Naive thymus-derived CD4-positive, alpha-beta T cell (primary cell): Measurements from ENCODE around the gene THAP7. TPM values are rescaled to one million over a fixed set of nuclear protein-coding genes. Genes with fewer than 3 reads are reported as not detected.
A peak's percentile ranks its signal among the peaks of the same experiment; 100 is the strongest.
"Not testable (repeated sequence)": the region's sequence is repeated elsewhere in the genome, so short reads cannot be mapped to it uniquely, and the experiment has no call there.

Source experiments
- ATAC-seq: fragments of 150-1000 bp; cut with Tn5 transposase; 2 replicates; pipeline ENCODE4 v1.10.0; 2021; ENCODE audit warnings: mild to moderate bottlenecking, moderate library complexity
- CTCF ChIA-PET: fragments of 350-600 bp; sonication (Branson Sonifier 250); formaldehyde crosslinking; loops from one replicate; lab custom pipeline; 2021; ENCODE audit warnings: antibody characterized with exemption; lab: Charles Lee
- POLR2A ChIA-PET: fragments of 350-600 bp; sonication (Branson Sonifier 250); formaldehyde crosslinking; loops from one replicate; lab custom pipeline; 2021; ENCODE audit warnings: antibody characterized with exemption, inconsistent platforms; lab: Charles Lee
- DNase-seq, 9 donors: peaks; one replicate each; pipeline versions ENCODE4 v3.0.0 to v3.0.0-alpha.2; 2020 to 2022; ENCODE audit warnings: mixed read lengths in 1 of 9
- H3K27ac ChIP-seq: one replicate; pipeline ENCODE4 v1.7.0; 2013; ENCODE audit warnings: mild to moderate bottlenecking, low read depth, low read length, moderate library complexity
- H3K27me3 ChIP-seq, 2 donors: one replicate each; pipeline ENCODE4 v1.7.0; 2013; ENCODE audit warnings: low read length in 2 of 2, mild to moderate bottlenecking in 2 of 2, moderate library complexity in 2 of 2; ENCODE audit not compliant: control insufficient read depth in 2 of 2, insufficient read depth in 2 of 2
- H3K36me3 ChIP-seq, 3 experiments: 1 replicate in 2 of 3; 2 replicates in 1 of 3; pipeline ENCODE4 v1.7.0; 2013; ENCODE audit warnings: low read length in 3 of 3, mild to moderate bottlenecking in 3 of 3, moderate library complexity in 1 of 3; ENCODE audit not compliant: insufficient read depth in 3 of 3, control insufficient read depth in 2 of 3
- H3K4me1 ChIP-seq, 2 donors: one replicate each; pipeline ENCODE4 v1.7.0; 2013; ENCODE audit warnings: low read length in 2 of 2, mild to moderate bottlenecking in 2 of 2, moderate library complexity in 1 of 2; ENCODE audit not compliant: control insufficient read depth in 2 of 2, insufficient read depth in 2 of 2
- H3K4me3 ChIP-seq: 2 replicates; pipeline ENCODE4 v1.7.0; 2013; ENCODE audit warnings: mild to moderate bottlenecking, low read length
- H3K9me3 ChIP-seq, 3 experiments: 1 replicate in 2 of 3; 2 replicates in 1 of 3; pipeline ENCODE4 v1.7.0; 2013; ENCODE audit warnings: low read length in 3 of 3; ENCODE audit not compliant: control insufficient read depth in 2 of 3
- H3K27ac Mint-ChIP-seq, 9 donors: one replicate each; pipeline ENCODE4 v1.8.0; 2020 to 2022; ENCODE audit warnings: mixed read lengths in 9 of 9, mild to moderate bottlenecking in 8 of 9, moderate library complexity in 5 of 9, inconsistent platforms in 2 of 9
- H3K27me3 Mint-ChIP-seq, 5 donors: one replicate each; pipeline ENCODE4 v1.8.0; 2021 to 2022; ENCODE audit warnings: mixed read lengths in 5 of 5, mild to moderate bottlenecking in 1 of 5
- H3K36me3 Mint-ChIP-seq, 5 donors: one replicate each; pipeline ENCODE4 v1.8.0; 2020 to 2022; ENCODE audit warnings: mixed read lengths in 5 of 5, mild to moderate bottlenecking in 3 of 5, inconsistent platforms in 1 of 5
- H3K4me1 Mint-ChIP-seq, 7 donors: one replicate each; pipeline ENCODE4 v1.8.0; 2020 to 2022; ENCODE audit warnings: mixed read lengths in 7 of 7, mild to moderate bottlenecking in 3 of 7, inconsistent platforms in 1 of 7
- H3K4me3 Mint-ChIP-seq, 10 donors: one replicate each; pipeline ENCODE4 v1.8.0; 2020 to 2022; ENCODE audit warnings: mild to moderate bottlenecking in 10 of 10, mixed read lengths in 10 of 10, moderate library complexity in 6 of 10, inconsistent platforms in 2 of 10
- H3K9me3 Mint-ChIP-seq, 11 donors: one replicate each; pipeline ENCODE4 v1.8.0; 2020 to 2022; ENCODE audit warnings: mixed read lengths in 11 of 11, mild to moderate bottlenecking in 4 of 11, inconsistent platforms in 1 of 11, moderate library complexity in 1 of 11
- intact Hi-C, 2 donors: fragments of 100-400 bp; cut with micrococcal nuclease; formaldehyde crosslinking; loops; one replicate each; pipeline ENCODE4 v1.15.1; 2023
- polyA plus RNA-seq, 2 donors: library from polyadenylated mRNA; unstranded; fragments of 300-500 nt; fragmentation: Illumina TruSeq; gene quantifications; one replicate each; pipeline ENCODE4 v1.2.3, GENCODE V29; 2021
- total RNA-seq, 6 experiments: library from RNA in 5 of 6; stranded (reverse) in 5 of 6; gene quantifications; 1 replicate in 5 of 6; 2 replicates in 1 of 6; pipeline ENCODE4 v1.2.3 and lab custom pipeline; 2021 to 2026

Gene THAP7
- total and polyA plus RNA-seq, 7 experiments from 2014 or later, result 25.8 to 73.3 (median 64.7) TPM

DNA sequence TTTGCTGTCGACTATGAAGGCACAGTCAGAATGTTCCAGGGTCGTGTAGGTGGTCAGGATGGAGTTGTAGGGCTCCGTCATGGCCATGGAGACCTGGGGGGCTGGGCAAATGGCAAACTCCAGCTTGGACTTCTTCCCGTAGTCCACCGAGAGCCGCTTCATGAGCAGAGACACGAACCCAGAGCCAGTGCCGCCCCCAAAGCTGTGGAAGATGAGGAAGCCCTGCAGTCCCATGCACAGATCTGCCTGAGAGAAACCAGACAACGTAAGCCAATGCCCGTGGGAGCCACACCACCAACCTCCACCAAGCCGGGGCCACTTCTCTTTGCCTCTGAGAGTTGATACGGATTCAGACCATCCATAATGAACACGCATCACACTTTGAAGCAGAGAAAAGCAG is 7.3 kb upstream of the THAP7 start:
- H3K27ac Mint-ChIP-seq, H3K36me3 ChIP-seq, H3K27ac ChIP-seq, H3K9me3 Mint-ChIP-seq, H3K4me3 Mint-ChIP-seq, DNase-seq, CTCF ChIA-PET, H3K9me3 ChIP-seq, ATAC-seq, H3K36me3 Mint-ChIP-seq, POLR2A ChIA-PET, H3K27me3 ChIP-seq, H3K4me1 ChIP-seq, H3K4me3 ChIP-seq: not testable (repeated sequence)
- intact Hi-C loops, result loop anchor here in 1 of 2 donors (10.0 kb wide), 1 partner anchor 1574 kb away; the partner anchor contains the start of genes HIRA and MRPL40
- Mint-ChIP-seq H3K4me1 (peaks cover 3 to 13% (median 9%) of the 10 kb centered on the region in 7 donors), H3K27me3 (peaks cover 0 to 11% (median 0%) of the 10 kb centered on the region in 5 donors)

DNA sequence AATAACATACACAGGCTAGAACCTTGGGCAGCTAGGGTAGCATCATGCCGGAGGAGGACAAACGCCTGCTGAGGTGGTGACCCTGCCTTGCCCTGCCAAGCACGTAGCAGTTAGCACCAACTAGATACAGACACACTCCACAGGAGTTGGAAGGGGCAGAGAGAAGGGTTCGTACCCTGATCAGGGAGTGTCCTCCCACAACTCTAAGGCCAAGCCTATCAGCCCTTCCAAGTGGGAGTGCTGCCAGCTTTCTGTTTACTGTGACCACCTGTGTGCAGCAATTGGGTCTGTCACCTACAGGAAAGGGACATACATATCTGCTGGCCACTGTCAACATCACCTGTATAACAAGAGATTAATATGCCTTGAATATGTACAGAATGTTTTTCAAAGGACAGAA is 1.9 kb upstream of the THAP7 start:
- Histone ChIP-seq H3K9me3 (no peaks in the 10 kb centered on the region), H3K36me3 (peaks cover 0 to 18% (median 3%) of the 10 kb centered on the region in 3 experiments), H3K27me3 (no peaks in the 10 kb centered on the region), H3K27ac (peak overlapping the region; percentile 94), H3K4me1 (peaks cover 24 to 26% of the 10 kb centered on the region in 2 donors), H3K4me3 (no peak overlapping the region)
- peak overlapping the region in 6 of 9 donors; percentile 98 to 100 (median 99) for H3K27ac Mint-ChIP-seq
- peaks cover 0 to 5% (median 0%) of the 10 kb centered on the region in 5 donors for H3K27me3 Mint-ChIP-seq
- peak overlapping the region in 6 of 10 donors; percentile 13 to 98 (median 95) for H3K4me3 Mint-ChIP-seq
- DNase-seq, result no peak
- CTCF ChIA-PET, result interaction anchor here (1.1 kb wide), 1 partner anchor 210 kb away, joined by 5 read pairs; no protein-coding TSS in a partner anchor
- intact Hi-C loops, result loop anchor here (2.0 to 10.0 kb wide), 6 partner anchors 41 to 1881 kb away; partner anchors contain the start of genes DGCR2 (in 1 of the 2), HIRA (in 1 of the 2), MRPL40 (in 1 of the 2) and PI4KA (in 1 of the 2)
- POLR2A ChIA-PET, result interaction anchor here (1.3 to 4.6 kb wide), 3 partner anchors 13 to 32 kb away, joined by 4 to 59 read pairs (median 21); partner anchors contain the start of gene LZTR1
- no peak for ATAC-seq
- peaks cover 0 to 4% (median 0%) of the 10 kb centered on the region in 11 donors for H3K9me3 Mint-ChIP-seq
- H3K4me1 Mint-ChIP-seq, result peaks cover 13 to 35% (median 18%) of the 10 kb centered on the region in 7 donors
- H3K36me3 Mint-ChIP-seq, result peaks cover 0 to 4% (median 4%) of the 10 kb centered on the region in 5 donors

DNA sequence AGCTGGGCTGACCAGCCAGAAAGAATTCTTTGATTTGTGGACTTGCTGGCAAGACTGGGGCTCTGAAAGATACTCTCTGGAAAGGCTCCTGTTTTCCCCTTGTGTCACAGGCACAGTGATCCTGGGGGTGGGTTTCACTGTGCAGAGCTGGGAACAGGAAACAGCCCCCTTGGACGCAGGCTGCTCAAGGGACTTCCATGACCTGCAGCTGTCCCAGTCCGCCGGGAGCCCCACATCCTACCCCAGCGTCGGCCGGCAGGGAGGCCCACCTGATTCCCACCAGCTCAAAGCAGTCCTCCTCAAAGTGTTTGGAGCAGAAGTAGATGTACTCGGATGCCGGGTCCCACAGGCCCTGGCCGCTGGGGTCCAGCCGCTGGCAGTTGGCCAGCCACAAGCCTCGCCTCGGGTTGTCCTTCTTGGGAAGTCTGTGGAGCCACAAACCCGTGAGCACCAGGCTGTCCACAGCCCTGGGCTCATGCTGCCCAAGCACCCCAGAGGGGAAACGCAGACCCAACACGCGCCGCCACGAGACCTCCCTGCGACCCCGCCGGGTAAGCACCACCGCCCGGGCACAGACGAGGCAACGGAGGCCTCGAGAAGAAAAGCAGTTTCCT is 824 bp downstream of the THAP7 start:
- ChIA-PET POLR2A (interaction anchor here (0.9 to 4.6 kb wide), 4 partner anchors 10 to 628 kb away, joined by 3 to 59 read pairs (median 12); partner anchors contain the start of genes LZTR1 and YDJC), CTCF (no interaction called here)
- Mint-ChIP-seq H3K4me1 (peaks cover 14 to 36% (median 20%) of the 10 kb centered on the region in 7 donors), H3K9me3 (peaks cover 0 to 4% (median 0%) of the 10 kb centered on the region in 11 donors), H3K36me3 (peaks cover 0 to 4% (median 4%) of the 10 kb centered on the region in 5 donors), H3K4me3 (peak overlapping the region; percentile 94 to 99 (median 96)), H3K27me3 (no peaks in the 10 kb centered on the region), H3K27ac (peak overlapping the region; percentile 98 to 100 (median 99))
- H3K27me3 ChIP-seq, result no peaks in the 10 kb centered on the region
- peaks cover 24 to 26% of the 10 kb centered on the region in 2 donors for H3K4me1 ChIP-seq
- no peaks in the 10 kb centered on the region for H3K9me3 ChIP-seq
- intact Hi-C loops, result loop anchor here (2.0 to 10.0 kb wide), 7 partner anchors 18 to 1879 kb away; partner anchors contain the start of genes DGCR2 (in 1 of the 2), HIRA (in 1 of the 2), LZTR1 (in 1 of the 2) and MRPL40 (in 1 of the 2)
- H3K27ac ChIP-seq, result peak overlapping the region; percentile 94
- H3K4me3 ChIP-seq, result peak overlapping the region; percentile 79
- H3K36me3 ChIP-seq, result peaks cover 0 to 45% (median 3%) of the 10 kb centered on the region in 3 experiments
- ATAC-seq (no peak), DNase-seq (no peak)

DNA sequence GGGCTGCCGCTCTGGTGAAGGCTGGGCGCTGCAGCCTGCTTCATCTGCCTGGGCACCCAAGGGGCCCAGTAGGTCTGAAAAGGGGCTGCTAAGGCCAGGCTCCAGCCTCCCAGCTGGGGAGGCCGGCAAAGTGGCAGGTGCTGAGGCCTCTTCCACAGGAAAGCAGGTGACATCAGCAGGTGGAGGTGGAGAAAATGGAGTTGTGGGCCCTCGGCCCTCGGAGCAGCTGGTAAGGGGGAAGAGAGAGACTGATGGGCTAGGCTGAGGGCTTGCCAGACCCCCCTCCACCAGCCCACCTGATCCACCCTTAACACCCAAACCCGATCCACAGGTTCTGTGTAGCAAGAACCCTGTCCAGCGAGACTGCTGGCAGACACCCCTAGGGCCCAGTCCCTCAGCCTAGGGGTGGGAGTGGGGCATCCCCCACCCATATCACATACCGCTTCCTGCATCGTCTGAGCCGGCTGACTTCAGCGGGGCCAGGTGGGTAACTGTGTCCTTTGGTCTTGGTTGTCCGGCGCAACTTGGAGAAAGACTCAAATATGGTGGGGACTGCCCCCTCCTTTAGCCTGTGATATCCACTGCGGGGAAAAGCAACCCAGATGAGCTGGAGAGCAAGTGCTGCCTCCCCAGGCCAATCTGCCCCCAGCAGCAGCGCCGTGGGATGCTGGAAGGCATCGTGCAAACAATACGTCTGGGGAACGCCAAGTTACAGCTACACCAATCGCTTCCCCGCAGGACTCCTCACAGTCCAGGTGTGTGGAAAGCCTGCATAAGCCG is 1.5 kb downstream of the THAP7 start:
- POLR2A ChIA-PET, result interaction anchor here (0.9 to 4.6 kb wide), 5 partner anchors 10 to 629 kb away, joined by 3 to 59 read pairs (median 5); partner anchors contain the start of genes LZTR1 and YDJC
- no peak for DNase-seq

DNA sequence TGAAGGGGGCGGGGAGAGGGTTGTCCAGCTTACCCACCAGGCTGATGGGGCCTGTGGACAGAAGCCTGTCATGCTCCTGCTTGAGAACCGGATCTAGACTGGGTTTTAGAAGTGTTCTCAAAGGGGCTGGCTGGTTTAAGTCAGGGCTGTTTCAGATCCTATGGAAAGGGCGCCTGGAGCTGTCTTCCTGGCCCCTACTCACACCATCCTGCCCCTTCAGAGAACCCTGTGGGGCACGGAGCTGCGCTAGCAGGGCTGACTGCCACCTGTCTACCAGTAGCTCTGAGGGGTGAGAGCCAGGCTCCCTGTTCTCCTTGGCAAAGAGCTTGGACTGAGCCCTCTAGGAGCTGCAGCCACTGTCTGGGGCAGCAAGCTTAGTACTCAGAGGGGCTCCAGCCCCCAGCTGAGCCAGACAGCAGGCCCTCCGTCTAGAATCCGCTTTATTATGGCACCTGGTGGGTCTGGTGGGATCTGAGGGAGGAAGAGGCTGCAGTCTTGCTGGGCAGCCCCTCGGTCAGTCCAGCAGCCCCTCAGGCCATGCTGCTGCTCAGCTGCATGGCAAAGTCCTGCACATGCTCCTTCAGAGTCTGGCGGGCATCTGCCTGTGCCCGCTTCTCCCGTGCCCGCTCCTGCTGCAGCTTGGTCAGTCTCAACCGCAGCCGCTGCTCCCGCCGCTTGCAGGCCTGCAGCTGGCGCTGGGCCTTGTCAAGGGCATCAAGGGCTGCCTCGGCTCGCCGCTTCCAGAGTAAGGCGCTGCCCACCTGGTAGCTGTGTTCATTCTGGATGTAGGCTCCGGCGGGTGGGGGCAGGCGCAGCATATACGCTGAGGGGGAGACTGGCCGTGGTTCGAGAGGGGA is 2.3 kb downstream of the THAP7 start:
- Mint-ChIP-seq H3K27me3 (no peaks in the 10 kb centered on the region), H3K9me3 (peaks cover 0 to 4% (median 0%) of the 10 kb centered on the region in 11 donors), H3K4me1 (peaks cover 14 to 36% (median 20%) of the 10 kb centered on the region in 7 donors), H3K36me3 (peaks cover 0 to 4% (median 4%) of the 10 kb centered on the region in 5 donors), H3K27ac (peak overlapping the region in 8 of 9 donors; percentile 55 to 99 (median 98)), H3K4me3 (peak overlapping the region in 6 of 10 donors; percentile 94 to 98 (median 96))
- no peaks in the 10 kb centered on the region for H3K27me3 ChIP-seq
- peaks cover 0 to 60% (median 3%) of the 10 kb centered on the region in 3 experiments for H3K36me3 ChIP-seq
- peak overlapping the region; percentile 79 for H3K4me3 ChIP-seq
- intact Hi-C loops, result loop anchor here (2.0 to 10.0 kb wide), 7 partner anchors 17 to 1877 kb away; partner anchors contain the start of genes DGCR2 (in 1 of the 2), HIRA (in 1 of the 2), LZTR1 (in 1 of the 2) and MRPL40 (in 1 of the 2)
- peak overlapping the region; percentile 94 for H3K27ac ChIP-seq
- ChIA-PET POLR2A (interaction anchor here (0.6 to 4.4 kb wide), 8 partner anchors 9 to 1216 kb away, joined by 3 to 21 read pairs (median 4); partner anchors contain the start of gene LZTR1), CTCF (interaction anchor here (0.9 to 1.2 kb wide), 3 partner anchors 14 to 84 kb away, joined by 3 read pairs; no protein-coding TSS in a partner anchor)
- no peak for DNase-seq
- no peak for ATAC-seq
- peaks cover 24 to 26% of the 10 kb centered on the region in 2 donors for H3K4me1 ChIP-seq
- no peaks in the 10 kb centered on the region for H3K9me3 ChIP-seq

More for the DNA sequence above, 1.5 kb downstream of the THAP7 start:
- no peak for ATAC-seq
- peaks cover 14 to 36% (median 20%) of the 10 kb centered on the region in 7 donors for H3K4me1 Mint-ChIP-seq
- H3K36me3 Mint-ChIP-seq, result peaks cover 0 to 4% (median 4%) of the 10 kb centered on the region in 5 donors
- Histone ChIP-seq H3K9me3 (no peaks in the 10 kb centered on the region), H3K27me3 (no peaks in the 10 kb centered on the region), H3K4me3 (peak overlapping the region; percentile 79), H3K4me1 (peaks cover 24 to 26% of the 10 kb centered on the region in 2 donors), H3K27ac (peak overlapping the region; percentile 94), H3K36me3 (peaks cover 0 to 52% (median 3%) of the 10 kb centered on the region in 3 experiments)
- intact Hi-C loops, result loop anchor here (2.0 to 10.0 kb wide), 7 partner anchors 18 to 1878 kb away; partner anchors contain the start of genes DGCR2 (in 1 of the 2), HIRA (in 1 of the 2), LZTR1 (in 1 of the 2) and MRPL40 (in 1 of the 2)
- H3K9me3 Mint-ChIP-seq, result peaks cover 0 to 4% (median 0%) of the 10 kb centered on the region in 11 donors
- peak overlapping the region; percentile 98 to 100 (median 99) for H3K27ac Mint-ChIP-seq
- CTCF ChIA-PET, result interaction anchor here (1.0 kb wide), 1 partner anchor 41 kb away, joined by 3 read pairs; no protein-coding TSS in a partner anchor
- peak overlapping the region; percentile 94 to 99 (median 96) for H3K4me3 Mint-ChIP-seq
- H3K27me3 Mint-ChIP-seq, result no peaks in the 10 kb centered on the region
